ENCODE results near the gene EDEM3.

EDEM3 gene

GRCh38 chr1:184672013-184672726, 82.5 kb downstream of the EDEM3 start:
- no peaks in the 10 kb centered on the region for H3K27me3 ChIP-seq
- H3K9me3 ChIP-seq = no peaks in the 10 kb centered on the region
- no peaks in the 10 kb centered on the region for H3K4me1 ChIP-seq (ENCODE audit: control insufficient read depth in 1 of 2, insufficient read depth in 1 of 2, low read depth in 1 of 2, low read length in 1 of 2)
- no peak overlapping the region for H3K4me3 ChIP-seq (ENCODE audit: low read depth in 1 of 2, low read length in 1 of 2)
- no peak overlapping the region for H3K27ac ChIP-seq
- H3K36me3 ChIP-seq = no peaks in the 10 kb centered on the region
- no peak for TF ChIP-seq CTCF (IDR thresholded peaks at IDR 0.05)

- Histone ChIP-seq H3K27ac (no peak overlapping the region), H3K36me3 (no peaks in the 10 kb centered on the region), H3K9me3 (no peaks in the 10 kb centered on the region), H3K27me3 (peaks cover 6% of the 10 kb centered on the region), H3K4me3 (ENCODE audit: low read depth in 1 of 2, low read length in 1 of 2) (no peak overlapping the region), H3K4me1 (ENCODE audit: control insufficient read depth in 1 of 2, insufficient read depth in 1 of 2, low read depth in 1 of 2, low read length in 1 of 2) (no peaks in the 10 kb centered on the region)
- TF ChIP-seq CTCF (IDR thresholded peaks at IDR 0.05) = no peak
These were observed 85.3 kb downstream of the EDEM3 start for GRCh38 chr1:184669391-184669790.

- Histone ChIP-seq H3K4me3 (ENCODE audit: low read depth in 1 of 2, low read length in 1 of 2) (no peak overlapping the region), H3K36me3 (no peaks in the 10 kb centered on the region), H3K9me3 (no peaks in the 10 kb centered on the region), H3K27me3 (peaks cover 13% of the 10 kb centered on the region), H3K4me1 (ENCODE audit: control insufficient read depth in 1 of 2, insufficient read depth in 1 of 2, low read depth in 1 of 2, low read length in 1 of 2) (peaks cover 2 to 6% of the 10 kb centered on the region in 2 experiments), H3K27ac (no peak overlapping the region)
- TF ChIP-seq CTCF (IDR thresholded peaks at IDR 0.05) = no peak
These were observed 89.3 kb downstream of the EDEM3 start for GRCh38 chr1:184665360-184665759.

- Histone ChIP-seq H3K27me3 (peaks cover 13% of the 10 kb centered on the region), H3K9me3 (no peaks in the 10 kb centered on the region), H3K27ac (no peak overlapping the region), H3K36me3 (no peaks in the 10 kb centered on the region), H3K4me3 (ENCODE audit: low read depth in 1 of 2, low read length in 1 of 2) (no peak overlapping the region), H3K4me1 (ENCODE audit: control insufficient read depth in 1 of 2, insufficient read depth in 1 of 2, low read depth in 1 of 2, low read length in 1 of 2) (peaks cover 2 to 6% of the 10 kb centered on the region in 2 experiments)
- TF ChIP-seq CTCF (IDR thresholded peaks at IDR 0.05) = no peak
These were observed 90.0 kb downstream of the EDEM3 start for GRCh38 chr1:184664661-184665060.

- H3K36me3 ChIP-seq = no peaks in the 10 kb centered on the region
- no peak overlapping the region for H3K27ac ChIP-seq
- TF ChIP-seq CTCF (IDR thresholded peaks at IDR 0.05) = no peak
- H3K9me3 ChIP-seq = no peaks in the 10 kb centered on the region
- peaks cover 13% of the 10 kb centered on the region for H3K27me3 ChIP-seq
- peaks cover 2 to 6% of the 10 kb centered on the region in 2 experiments for H3K4me1 ChIP-seq (ENCODE audit: control insufficient read depth in 1 of 2, insufficient read depth in 1 of 2, low read depth in 1 of 2, low read length in 1 of 2)
- H3K4me3 ChIP-seq (ENCODE audit: low read depth in 1 of 2, low read length in 1 of 2) = no peak overlapping the region
These were observed 90.5 kb downstream of the EDEM3 start for GRCh38 chr1:184664042-184664660.
